AG20443 (cell line): ENCODE data around the gene ANKRD34B.

ENCODE experiments used
- DNase-seq: peaks from one replicate; pipeline ENCODE4 v3.0.0; 2012; ENCODE audit warnings: low spot score, mixed read lengths

Gene ANKRD34B

GRCh38 chr5:80569086-80569960 is 757 bp downstream of the ANKRD34B start:
- DNase-seq = peak; percentile 16

- no peak for DNase-seq
Observed at GRCh38 chr5:80568251-80568650, 1.8 kb downstream of the ANKRD34B start.

- no peak for DNase-seq
Observed at GRCh38 chr5:80566711-80567259, 3.3 kb downstream of the ANKRD34B start.

GRCh38 chr5:80565330-80565729 is 4.8 kb downstream of the ANKRD34B start:
- no peak for DNase-seq

GRCh38 chr5:80559244-80559643 is 10.8 kb downstream of the ANKRD34B start:
- no peak for DNase-seq

- no peak for DNase-seq
Observed at GRCh38 chr5:80555099-80555498, 15.0 kb downstream of the ANKRD34B start.

- no peak for DNase-seq
Observed at GRCh38 chr5:80554646-80555045, 15.4 kb downstream of the ANKRD34B start.

GRCh38 chr5:80541392-80541791 is 28.7 kb downstream of the ANKRD34B start:
- DNase-seq = no peak

- DNase-seq = no peak
Observed at GRCh38 chr5:80540691-80541090, 29.4 kb downstream of the ANKRD34B start.

GRCh38 chr5:80516826-80517225 is 53.3 kb downstream of the ANKRD34B start:
- DNase-seq = no peak

- no peak for DNase-seq
Observed at GRCh38 chr5:80509362-80509761, 60.7 kb downstream of the ANKRD34B start.

- DNase-seq = no peak
Observed at GRCh38 chr5:80508844-80509243, 61.2 kb downstream of the ANKRD34B start.

- DNase-seq = no peak
Observed at GRCh38 chr5:80507663-80508062, 62.4 kb downstream of the ANKRD34B start.
